HCT116 (cell line): ENCODE data around the gene CYSTM1. TPM values are rescaled to one million over a fixed set of nuclear protein-coding genes. Genes with fewer than 3 reads are reported as not detected.
"Not testable (repeated sequence)": the region's sequence is repeated elsewhere in the genome, so short reads cannot be mapped to it uniquely, and the experiment has no call there.

Experiments used
- ATAC-seq: fragments of 200-7000 bp; cut with Tn5 transposase; 2 replicates; pipeline ENCODE4 v1.9.1; 2020; ENCODE audit warnings: mild to moderate bottlenecking, moderate library complexity
- BruUV-seq: library from RNA; stranded (reverse); fragments of 400-500 nt; replicated peaks from 2 replicates; lab custom pipeline; 2021; lab: Mats Ljungman, UMichigan
- CTCF ChIA-PET: fragments of 300-600 bp; sonication (Branson Sonifier 250); formaldehyde crosslinking; loops from one replicate; lab custom pipeline; 2021; ENCODE audit warnings: antibody characterized with exemption; lab: Charles Lee
- POLR2A ChIA-PET: fragments of 300-600, 350-600 bp; sonication (Branson Sonifier 250); formaldehyde crosslinking; loops from one replicate; lab custom pipeline; 2021; ENCODE audit warnings: antibody characterized with exemption; lab: Charles Lee
- RAD21 ChIA-PET, 2 experiments: fragments of 300-600 bp; sonication (Branson Sonifier 250); formaldehyde crosslinking; loops; one replicate each; lab custom pipeline; 2023; ENCODE audit warnings: low total read pairs in 2 of 2; ENCODE audit not compliant: uncharacterized antibody in 2 of 2, unreplicated experiment in 2 of 2, low non-redundant PET in 1 of 2; lab: Charles Lee
- DNase-seq: peaks from one replicate; pipeline ENCODE4 v3.0.0-alpha.2; 2010; ENCODE audit warnings: low read depth, low spot score
- H2AFZ ChIP-seq: fragments of 200-600 bp; shearing (Covaris generic), sonication (generic); 2 replicates; pipeline ENCODE4 v1.6.1; 2017; ENCODE audit warnings: low read depth, mixed run types, mixed read lengths, antibody characterized with exemption, low read length; ENCODE audit not compliant: poor library complexity, severe bottlenecking
- H3K27ac ChIP-seq: 2 replicates; pipeline ENCODE4 v1.5.1; 2012; ENCODE audit warnings: low read depth, low read length
- H3K27me3 ChIP-seq: fragments of 200-600 bp; sonication (generic); 2 replicates; pipeline ENCODE4 v1.6.1; 2016; ENCODE audit warnings: mixed run types, low read length, mixed read lengths; ENCODE audit not compliant: insufficient read depth
- H3K36me3 ChIP-seq, 2 experiments: fragments of 200-500 bp in 1 of 2; fragments of 200-600 bp in 1 of 2; sonication (Bioruptor generic) in 1 of 2; sonication (generic) in 1 of 2; 2 replicates each; pipeline versions ENCODE4 v1.5.1 to v1.6.1; 2014 to 2016; ENCODE audit warnings: low read length in 2 of 2, inconsistent platforms in 1 of 2, mixed read lengths in 1 of 2, mixed run types in 1 of 2; ENCODE audit not compliant: insufficient read depth in 2 of 2, control insufficient read depth in 1 of 2
- H3K4me1 ChIP-seq, 2 experiments: fragments of 200-600 bp in 1 of 2; sonication (generic) in 1 of 2; 2 replicates each; pipeline versions ENCODE4 v1.5.1 to v1.6.1; 2012 to 2017; ENCODE audit warnings: low read length in 2 of 2, inconsistent platforms in 1 of 2, mild to moderate bottlenecking in 1 of 2, mixed read lengths in 1 of 2, mixed run types in 1 of 2, moderate library complexity in 1 of 2; ENCODE audit not compliant: insufficient read depth in 2 of 2, control insufficient read depth in 1 of 2
- H3K4me2 ChIP-seq: fragments of 200-600 bp; sonication (generic); 2 replicates; pipeline ENCODE4 v1.6.1; 2017; ENCODE audit warnings: mixed run types, low read length, mixed read lengths
- H3K4me3 ChIP-seq, 2 experiments: fragments of 200-600 bp in 1 of 2; sonication (generic) in 1 of 2; replicated peaks in 1 of 2; 2 replicates each; pipeline ENCODE4 v1.5.1; 2011 to 2016; ENCODE audit warnings: low read length in 2 of 2, control low read depth in 1 of 2, low read depth in 1 of 2, mild to moderate bottlenecking in 1 of 2, mixed read lengths in 1 of 2, mixed run types in 1 of 2
- H3K79me2 ChIP-seq: fragments of 200-600 bp; sonication (generic); 2 replicates; pipeline ENCODE4 v1.6.1; 2017; ENCODE audit warnings: mild to moderate bottlenecking, mixed run types, low read length, moderate library complexity, mixed read lengths; ENCODE audit not compliant: insufficient read depth
- H3K9ac ChIP-seq: fragments of 200-600 bp; sonication (generic); 2 replicates; pipeline ENCODE4 v1.6.1; 2016; ENCODE audit warnings: low read length, mixed read lengths
- H3K9me2 ChIP-seq: fragments of 200-600 bp; sonication (generic), shearing (Covaris generic); 2 replicates; pipeline ENCODE4 v1.6.1; 2017; ENCODE audit warnings: mixed run types, mild to moderate bottlenecking, moderate library complexity; ENCODE audit not compliant: insufficient read depth
- H3K9me3 ChIP-seq, 2 experiments: fragments of 200-500 bp in 1 of 2; fragments of 200-600 bp in 1 of 2; sonication (Bioruptor generic) in 1 of 2; sonication (generic) in 1 of 2; 2 replicates each; pipeline ENCODE4 v1.6.1; 2014 to 2017; ENCODE audit warnings: low read length in 2 of 2, mixed read lengths in 2 of 2, inconsistent platforms in 1 of 2, low read depth in 1 of 2, mild to moderate bottlenecking in 1 of 2, mixed run types in 1 of 2, moderate library complexity in 1 of 2; ENCODE audit not compliant: control insufficient read depth in 1 of 2, insufficient read depth in 1 of 2
- H4K20me1 ChIP-seq: fragments of 200-600 bp; sonication (generic), shearing (Covaris generic); 2 replicates; pipeline ENCODE4 v1.6.1; 2017; ENCODE audit warnings: mixed run types, mild to moderate bottlenecking, moderate library complexity; ENCODE audit not compliant: insufficient read depth
- EZH2 ChIP-seq: fragments of 200-600 bp; sonication (generic); IDR thresholded peaks from 2 replicates; pipeline ENCODE4 v1.6.1; 2017; ENCODE audit warnings: antibody characterized with exemption, mixed run types
- POLR2A ChIP-seq: IDR thresholded peaks from 2 replicates; pipeline ENCODE4 v1.7.0; 2011; ENCODE audit warnings: borderline replicate concordance; ENCODE audit not compliant: insufficient read depth, insufficient read length; ENCODE audit errors: extremely low read depth
- POLR2AphosphoS5 ChIP-seq: IDR thresholded peaks from 2 replicates; pipeline ENCODE4 v1.6.1; 2011; ENCODE audit warnings: mild to moderate bottlenecking, low read depth, low read length, moderate library complexity
- intact Hi-C: fragments of 100-400 bp; cut with micrococcal nuclease; formaldehyde crosslinking; loops from 2 replicates; pipeline ENCODE4 v1.10.0; 2022
- total RNA-seq: library from RNA; stranded (reverse); gene quantifications from one replicate; pipeline ENCODE4 v1.2.1, GENCODE V29; 2021; ENCODE audit not compliant: unreplicated experiment

Gene CYSTM1
- total RNA-seq, 1 experiment from 2014 or later, result 56.0 TPM

GRCh38 chr5:140197023-140197422 lies 22.0 kb downstream of the CYSTM1 start:
- H3K4me2 ChIP-seq, result no peak overlapping the region
- H3K36me3 ChIP-seq, result no peaks in the 10 kb centered on the region
- no peaks in the 10 kb centered on the region for H3K27me3 ChIP-seq
- H3K9me3 ChIP-seq, result no peaks in the 10 kb centered on the region
- POLR2A ChIA-PET, result no interaction called here
- no peaks in the 10 kb centered on the region for H4K20me1 ChIP-seq
- no TSS peak for BruUV-seq
- CTCF ChIA-PET, result no interaction called here
- no peak overlapping the region for H3K4me3 ChIP-seq
- TF ChIP-seq EZH2, result no peak
- no peak for TF ChIP-seq POLR2AphosphoS5
- no peak for TF ChIP-seq POLR2A
- no peak overlapping the region for H2AFZ ChIP-seq
- no peak overlapping the region for H3K9ac ChIP-seq
- no peak for ATAC-seq
- intact Hi-C loops, result no loop called here
- no peak for DNase-seq
- H3K27ac ChIP-seq, result no peak overlapping the region
- H3K4me1 ChIP-seq, result peaks cover 10 to 12% of the 10 kb centered on the region in 2 experiments
- RAD21 ChIA-PET, result no interaction called here
- peaks cover 20% of the 10 kb centered on the region for H3K79me2 ChIP-seq
- no peaks in the 10 kb centered on the region for H3K9me2 ChIP-seq

- H3K27me3 ChIP-seq, intact Hi-C loops, POLR2A ChIA-PET, H4K20me1 ChIP-seq, DNase-seq, H3K9ac ChIP-seq, H2AFZ ChIP-seq, RAD21 ChIA-PET, H3K9me3 ChIP-seq, H3K4me2 ChIP-seq, BruUV-seq, H3K36me3 ChIP-seq, H3K9me2 ChIP-seq, H3K27ac ChIP-seq, CTCF ChIA-PET, H3K4me3 ChIP-seq, ATAC-seq: not testable (repeated sequence)
- Histone ChIP-seq H3K79me2 (peaks cover 17% of the 10 kb centered on the region), H3K4me1 (peaks cover 15 to 21% of the 10 kb centered on the region in 2 experiments)
Measured at GRCh38 chr5:140198915-140199314, 23.9 kb downstream of the CYSTM1 start.
